Stimulated activated CD4-positive, alpha-beta T cell treated with anti-CD3 and anti-CD28 coated beads, TNF-alpha, amount 100 ng/mL, for 4 hours (primary cell): ENCODE data around the gene COL26A1.
"Not testable (repeated sequence)": the region's sequence is repeated elsewhere in the genome, so short reads cannot be mapped to it uniquely, and the experiment has no call there.

Experiments used
- DNase-seq, 3 experiments: peaks; one replicate each; pipeline ENCODE4 v3.0.0-alpha.2; 2020; ENCODE audit warnings: low read depth in 3 of 3

The COL26A1 gene

GRCh38 chr7:101442426-101443070 is 79.9 kb downstream of the COL26A1 start:
- no peak for DNase-seq

- no peak for DNase-seq
These were observed 87.4 kb downstream of the COL26A1 start for GRCh38 chr7:101450064-101450463.

GRCh38 chr7:101453617-101454016 is 90.9 kb downstream of the COL26A1 start:
- no peak for DNase-seq

GRCh38 chr7:101457001-101457750 is 94.5 kb downstream of the COL26A1 start:
- DNase-seq, result no peak

- DNase-seq, result no peak
These were observed 102.5 kb downstream of the COL26A1 start for GRCh38 chr7:101465131-101465530.

- DNase-seq, result no peak
These were observed 103.0 kb downstream of the COL26A1 start for GRCh38 chr7:101465576-101466196.

GRCh38 chr7:101466871-101467270 is 104.2 kb downstream of the COL26A1 start:
- DNase-seq, result no peak

GRCh38 chr7:101468546-101469275 is 106.0 kb downstream of the COL26A1 start:
- no peak for DNase-seq

- DNase-seq, result no peak
These were observed 108.2 kb downstream of the COL26A1 start for GRCh38 chr7:101470668-101471487.

GRCh38 chr7:101474178-101474577 is 111.5 kb downstream of the COL26A1 start:
- no peak for DNase-seq

GRCh38 chr7:101475691-101476090 is 113.0 kb downstream of the COL26A1 start:
- DNase-seq, result not testable (repeated sequence)

GRCh38 chr7:101479217-101479616 is 116.5 kb downstream of the COL26A1 start:
- DNase-seq, result no peak

GRCh38 chr7:101486056-101486432 is 123.4 kb downstream of the COL26A1 start:
- not testable (repeated sequence) for DNase-seq

GRCh38 chr7:101486433-101487104 is 123.9 kb downstream of the COL26A1 start:
- DNase-seq, result no peak

GRCh38 chr7:101487105-101487458 is 124.4 kb downstream of the COL26A1 start:
- no peak for DNase-seq

GRCh38 chr7:101487753-101488152 is 125.1 kb downstream of the COL26A1 start:
- no peak for DNase-seq

GRCh38 chr7:101488826-101489572 is 126.3 kb downstream of the COL26A1 start:
- DNase-seq, result no peak

- not testable (repeated sequence) for DNase-seq
These were observed 127.8 kb downstream of the COL26A1 start for GRCh38 chr7:101490439-101490838.

- DNase-seq, result not testable (repeated sequence)
These were observed 128.8 kb downstream of the COL26A1 start for GRCh38 chr7:101491442-101491841.
